K562 (cell line): Measurements from ENCODE around the gene FUBP3. TPM values are rescaled to one million over a fixed set of nuclear protein-coding genes. Genes with fewer than 3 reads are reported as not detected.

Experiments used
- ELF4 ChIP-seq: fragments of 450-650 bp; formaldehyde crosslinking; IDR thresholded peaks from 2 replicates; pipeline ENCODE4 v1.4.0; 2022; ENCODE audit warnings: missing genetic modification characterization
- FOXJ3 ChIP-seq: sonication (generic); formaldehyde crosslinking; IDR thresholded peaks from 2 replicates; pipeline ENCODE4 v1.4.0; 2020; ENCODE audit warnings: mild to moderate bottlenecking, missing genetic modification reagents
- FOXK1 ChIP-seq: sonication (generic); formaldehyde crosslinking; IDR thresholded peaks from 2 replicates; pipeline ENCODE4 v1.8.0; 2022; ENCODE audit warnings: missing genetic modification reagents, mild to moderate bottlenecking, borderline replicate concordance
- ILF3 ChIP-seq: fragments of 450-650 bp; IDR thresholded peaks from 2 replicates; pipeline ENCODE4 v1.6.1; 2018; ENCODE audit warnings: antibody characterized with exemption, mild to moderate bottlenecking, moderate library complexity, borderline replicate concordance
- POLR2AphosphoS5 ChIP-seq: IDR thresholded peaks from 2 replicates; pipeline ENCODE4 v1.6.1; 2011; ENCODE audit warnings: mild to moderate bottlenecking, low read depth, low read length, moderate library complexity; ENCODE audit not compliant: control insufficient read depth, insufficient read depth
- SMARCE1 ChIP-seq: fragments of 450-650 bp; IDR thresholded peaks from 2 replicates; pipeline ENCODE4 v1.7.1; 2016; ENCODE audit warnings: mild to moderate bottlenecking
- SPI1 ChIP-seq: IDR thresholded peaks from 2 replicates; pipeline ENCODE4 v1.6.1; 2011; ENCODE audit warnings: low read depth, low read length, control low read depth, borderline replicate concordance
- SRSF7 ChIP-seq: fragments of 200-400 bp; formaldehyde crosslinking; optimal IDR thresholded peaks from 2 replicates; pipeline ENCODE3; 2017; ENCODE audit warnings: mild to moderate bottlenecking, low read depth, low read length
- ZKSCAN3 ChIP-seq: fragments of 250-450 bp; sonication (Bioruptor Pico); IDR thresholded peaks from 2 replicates; pipeline ENCODE4 v1.4.0; 2020
- ZNF140 ChIP-seq: fragments of 250-450 bp; sonication (Bioruptor Pico); IDR thresholded peaks from 2 replicates; pipeline ENCODE4 v1.8.0; 2021; ENCODE audit warnings: moderate library complexity, mild to moderate bottlenecking, inconsistent platforms
- ZSCAN32 ChIP-seq: fragments of 450-650 bp; formaldehyde crosslinking; IDR thresholded peaks from 2 replicates; pipeline ENCODE4 v1.4.0; 2020; ENCODE audit warnings: mild to moderate bottlenecking, moderate library complexity
- polyA plus RNA-seq, 8 experiments: library from polyadenylated mRNA; depleted of rRNA in 4 of 8; stranded (reverse) in 5 of 8; unstranded in 3 of 8; fragments of >200 nt; fragmentation: Nextera tagmentation in 2 of 8; fragmentation: Illumina TruSeq in 1 of 8; extraction: Ambion mirVana in 2 of 8; extraction: Trizol in 1 of 8; gene quantifications; 2 replicates each; pipeline versions ENCODE4 v1.2.1 to v1.2.3, GENCODE V29; 2011 to 2014; ENCODE audit warnings: inconsistent platforms in 1 of 8, missing spikeins in 1 of 8
- total RNA-seq, 7 experiments: library from RNA; depleted of rRNA in 6 of 7; stranded (reverse); fragments of >200 nt in 6 of 7; fragmentation: Illumina TruSeq in 2 of 7; extraction: Trizol in 2 of 7; gene quantifications; 2 replicates each; pipeline versions ENCODE4 v1.2.1 to v1.2.3, GENCODE V29; 2011 to 2021; ENCODE audit warnings: low replicate concordance in 1 of 7
- TF ChIP-seq, protein P1 (sequence below), 2 experiments: fragments of 450-650 bp; conservative IDR thresholded peaks; 2 replicates each; pipeline ENCODE4 v1.6.1; 2017; ENCODE audit warnings: mild to moderate bottlenecking in 2 of 2, moderate library complexity in 2 of 2
- TF ChIP-seq, protein P2 (sequence below), 2 experiments: fragments of 450-650 bp; IDR thresholded peaks; 2 replicates each; pipeline ENCODE4 v1.6.1; 2016; ENCODE audit warnings: mild to moderate bottlenecking in 2 of 2, borderline replicate concordance in 1 of 2, low read depth in 1 of 2, moderate library complexity in 1 of 2
- TF ChIP-seq, protein P3 (sequence below), 2 experiments: fragments of 250-450 bp in 1 of 2; fragments of 450-650 bp in 1 of 2; sonication (Bioruptor Pico) in 1 of 2; IDR thresholded peaks; 2 replicates each; pipeline versions ENCODE4 v1.6.1 to v1.8.0; 2016 to 2021; ENCODE audit warnings: mild to moderate bottlenecking in 2 of 2, moderate library complexity in 2 of 2, missing compliant biosample characterization in 1 of 2, missing genetic modification characterization in 1 of 2

Gene FUBP3
- total and polyA plus RNA-seq, 9 of the 15 experiments (the other 6 are each of a cell fraction or from before 2014, with no cell fraction given): 3.0 to 64.0 (median 48.1) TPM

DNA sequence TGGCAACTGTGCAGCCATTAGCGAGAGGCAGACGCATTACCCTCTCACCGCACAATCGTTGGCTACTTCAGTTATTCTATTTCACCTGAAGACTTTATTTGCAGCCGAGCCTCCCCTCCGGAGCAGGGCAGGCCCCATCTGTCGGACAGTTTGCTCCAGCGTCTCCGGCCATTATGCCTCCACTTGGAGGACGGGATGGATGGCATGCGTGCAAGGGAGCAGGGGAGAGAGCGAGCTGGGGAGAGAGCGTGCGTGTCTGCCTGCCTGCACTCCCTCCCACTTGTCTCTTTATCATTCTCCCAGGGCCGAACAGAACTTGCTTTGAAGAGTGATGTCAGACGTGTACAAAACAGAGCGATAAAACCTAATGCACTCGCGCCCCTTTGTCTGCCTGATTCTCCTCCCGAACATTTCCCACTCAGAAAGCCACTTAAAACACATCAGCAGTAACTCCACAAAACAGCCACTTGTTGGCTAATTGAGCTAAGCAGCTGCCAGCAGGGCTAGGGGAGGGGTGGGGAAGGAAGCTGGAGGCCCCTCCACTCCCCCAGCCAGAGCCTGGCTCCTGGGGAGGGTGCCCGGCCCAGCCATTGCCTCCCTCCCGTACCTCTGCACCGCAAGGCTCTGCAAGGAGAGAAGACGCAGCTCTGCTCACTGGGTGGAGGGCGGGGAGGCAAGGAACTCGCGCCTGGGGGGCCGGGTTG lies 43.4 kb upstream of the FUBP3 start (continued):
- TF ChIP-seq ILF3 (no peak), ELF4 (no peak), SRSF7 (no peak), ZNF140 (no peak), SMARCE1 (peak; percentile 73), ZSCAN32 (CRISPR knock-in tag) (no peak), ZKSCAN3 (CRISPR knock-in tag) (no peak), SPI1 (no peak), FOXJ3 (no peak), FOXK1 (CRISPR knock-in tag) (no peak), POLR2AphosphoS5 (peak; percentile 42; the same call in 1 of the 2 replicates)
- TF ChIP-seq, protein P1, sequence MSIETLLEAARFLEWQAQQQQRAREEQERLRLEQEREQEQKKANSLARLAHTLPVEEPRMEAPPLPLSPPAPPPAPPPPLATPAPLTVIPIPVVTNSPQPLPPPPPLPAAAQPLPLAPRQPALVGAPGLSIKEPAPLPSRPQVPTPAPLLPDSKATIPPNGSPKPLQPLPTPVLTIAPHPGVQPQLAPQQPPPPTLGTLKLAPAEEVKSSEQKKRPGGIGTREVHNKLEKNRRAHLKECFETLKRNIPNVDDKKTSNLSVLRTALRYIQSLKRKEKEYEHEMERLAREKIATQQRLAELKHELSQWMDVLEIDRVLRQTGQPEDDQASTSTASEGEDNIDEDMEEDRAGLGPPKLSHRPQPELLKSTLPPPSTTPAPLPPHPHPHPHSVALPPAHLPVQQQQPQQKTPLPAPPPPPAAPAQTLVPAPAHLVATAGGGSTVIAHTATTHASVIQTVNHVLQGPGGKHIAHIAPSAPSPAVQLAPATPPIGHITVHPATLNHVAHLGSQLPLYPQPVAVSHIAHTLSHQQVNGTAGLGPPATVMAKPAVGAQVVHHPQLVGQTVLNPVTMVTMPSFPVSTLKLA (conservative IDR thresholded peaks at IDR 0.05): peak; percentile 37 to 71; a peak in 3 of 4 replicates
- TF ChIP-seq, protein P2, sequence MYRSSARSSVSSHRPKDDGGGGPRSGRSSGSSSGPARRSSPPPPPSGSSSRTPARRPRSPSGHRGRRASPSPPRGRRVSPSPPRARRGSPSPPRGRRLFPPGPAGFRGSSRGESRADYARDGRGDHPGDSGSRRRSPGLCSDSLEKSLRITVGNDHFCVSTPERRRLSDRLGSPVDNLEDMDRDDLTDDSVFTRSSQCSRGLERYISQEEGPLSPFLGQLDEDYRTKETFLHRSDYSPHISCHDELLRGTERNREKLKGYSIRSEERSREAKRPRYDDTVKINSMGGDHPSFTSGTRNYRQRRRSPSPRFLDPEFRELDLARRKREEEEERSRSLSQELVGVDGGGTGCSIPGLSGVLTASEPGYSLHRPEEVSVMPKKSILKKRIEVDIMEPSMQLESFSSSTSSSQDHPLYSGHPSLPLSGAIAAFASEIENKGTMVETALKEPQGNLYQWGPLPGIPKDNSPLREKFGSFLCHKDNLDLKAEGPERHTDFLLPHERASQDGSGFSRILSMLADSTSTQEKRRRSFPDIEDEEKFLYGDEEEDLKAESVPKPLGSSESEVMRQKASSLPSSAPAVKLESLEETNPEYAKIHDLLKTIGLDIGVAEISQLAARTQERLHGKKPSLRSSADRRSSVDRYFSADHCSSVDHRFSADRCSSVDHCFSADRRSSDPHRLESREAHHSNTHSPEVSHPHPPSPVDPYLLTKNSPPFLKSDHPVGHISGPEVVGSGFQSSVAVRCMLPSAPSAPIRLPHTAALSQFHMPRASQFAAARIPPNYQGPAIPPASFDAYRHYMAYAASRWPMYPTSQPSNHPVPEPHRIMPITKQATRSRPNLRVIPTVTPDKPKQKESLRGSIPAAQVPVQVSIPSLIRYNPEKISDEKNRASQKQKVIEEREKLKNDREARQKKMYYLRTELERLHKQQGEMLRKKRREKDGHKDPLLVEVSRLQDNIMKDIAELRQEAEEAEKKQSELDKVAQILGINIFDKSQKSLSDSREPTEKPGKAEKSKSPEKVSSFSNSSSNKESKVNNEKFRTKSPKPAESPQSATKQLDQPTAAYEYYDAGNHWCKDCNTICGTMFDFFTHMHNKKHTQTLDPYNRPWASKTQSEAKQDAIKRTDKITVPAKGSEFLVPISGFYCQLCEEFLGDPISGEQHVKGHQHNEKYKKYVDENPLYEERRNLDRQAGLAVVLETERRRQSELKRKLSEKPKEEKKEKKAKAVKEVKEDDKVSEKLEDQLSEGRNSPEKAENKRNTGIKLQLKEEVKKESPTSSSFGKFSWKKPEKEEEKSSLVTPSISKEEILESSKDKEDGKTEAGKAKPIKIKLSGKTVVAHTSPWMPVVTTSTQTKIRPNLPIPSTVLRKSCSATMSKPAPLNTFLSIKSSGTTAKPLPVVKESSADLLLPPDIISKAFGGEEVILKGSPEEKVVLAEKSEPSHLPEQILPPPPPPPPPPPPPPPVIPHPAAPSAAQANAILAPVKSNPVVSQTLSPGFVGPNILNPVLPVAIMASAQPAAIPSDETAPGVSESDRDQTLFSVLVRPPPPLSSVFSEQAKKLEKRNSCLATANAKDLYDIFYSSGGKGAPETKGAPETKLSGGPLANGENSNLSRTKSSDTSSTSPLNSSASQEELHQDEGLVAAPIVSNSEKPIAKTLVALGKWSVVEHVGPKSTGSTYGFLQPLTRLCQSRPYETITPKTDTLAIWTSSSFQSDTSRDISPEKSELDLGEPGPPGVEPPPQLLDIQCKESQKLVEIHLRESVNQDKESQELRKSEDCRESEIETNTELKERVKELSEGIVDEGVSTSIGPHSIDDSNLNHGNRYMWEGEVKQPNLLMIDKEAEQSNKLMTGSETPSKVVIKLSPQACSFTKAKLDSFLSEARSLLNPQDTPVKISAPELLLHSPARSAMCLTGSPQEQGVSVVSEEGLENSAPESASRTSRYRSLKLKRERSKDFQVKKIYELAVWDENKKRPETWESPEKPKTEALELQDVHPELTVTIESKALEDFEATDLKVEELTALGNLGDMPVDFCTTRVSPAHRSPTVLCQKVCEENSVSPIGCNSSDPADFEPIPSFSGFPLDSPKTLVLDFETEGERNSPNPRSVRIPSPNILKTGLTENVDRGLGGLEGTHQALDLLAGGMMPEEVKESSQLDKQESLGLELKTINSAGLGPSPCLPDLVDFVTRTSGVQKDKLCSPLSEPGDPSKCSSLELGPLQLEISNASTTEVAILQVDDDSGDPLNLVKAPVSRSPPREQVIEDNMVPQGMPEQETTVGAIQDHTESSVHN (IDR thresholded peaks at IDR 0.05; ENCODE audit: borderline replicate concordance in 1 of 2, low read depth in 1 of 2): no peak
- TF ChIP-seq, protein P3, sequence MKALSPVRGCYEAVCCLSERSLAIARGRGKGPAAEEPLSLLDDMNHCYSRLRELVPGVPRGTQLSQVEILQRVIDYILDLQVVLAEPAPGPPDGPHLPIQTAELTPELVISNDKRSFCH (CRISPR knock-in tag; IDR thresholded peaks at IDR 0.05): no peak
- TF ChIP-seq, protein P3 (tag; IDR thresholded peaks at IDR 0.05): 0 out of 2 replicates have a peak, but pooled peaks have one; percentile 26
